Colonic mucosa (tissue), 4 donors: ENCODE measurements around the gene CIDEB. TPM values are rescaled to one million over a fixed set of nuclear protein-coding genes. Genes with fewer than 3 reads are reported as not detected.
"Not testable (repeated sequence)": the region's sequence is repeated elsewhere in the genome, so short reads cannot be mapped to it uniquely, and the experiment has no call there.

ENCODE experiments used
- DNase-seq: peaks from one replicate; pipeline ENCODE4 v3.0.0-alpha.2; 2020
- H3K27ac ChIP-seq: fragments of 200-600 bp; one replicate; pipeline ENCODE4 v1.8.0; 2021
- H3K27me3 ChIP-seq: fragments of 200-600 bp; one replicate; pipeline ENCODE4 v1.8.0; 2021
- H3K36me3 ChIP-seq: fragments of 200-600 bp; one replicate; pipeline ENCODE4 v1.8.0; 2021
- H3K4me1 ChIP-seq: fragments of 200-600 bp; one replicate; pipeline ENCODE4 v1.8.0; 2021; ENCODE audit warnings: mild to moderate bottlenecking
- H3K4me3 ChIP-seq: fragments of 200-600 bp; one replicate; pipeline ENCODE4 v1.8.0; 2021
- H3K9ac ChIP-seq, 2 donors: one replicate each; pipeline ENCODE4 v1.7.0; 2013; ENCODE audit warnings: control low read depth in 2 of 2, low read depth in 2 of 2, low read length in 2 of 2
- H3K9me3 ChIP-seq: fragments of 200-600 bp; one replicate; pipeline ENCODE4 v1.8.0; 2021
- CTCF ChIP-seq: fragments of 200-600 bp; IDR thresholded peaks from one replicate; pipeline ENCODE4 v1.8.0; 2022; ENCODE audit warnings: antibody characterized with exemption, mild to moderate bottlenecking
- intact Hi-C: fragments of 100-400 bp; cut with DNase I; formaldehyde crosslinking; loops from one replicate; pipeline ENCODE4 v1.14.1; 2022
- total RNA-seq, 2 donors: library from RNA; stranded (reverse); fragmentation: NEBNext Ultra II Directional in 1 of 2; extraction: Animal tissue kit (Norgen Biotek cat#: 25700) in 1 of 2; gene quantifications; one replicate each; pipeline ENCODE4 v1.2.1, GENCODE V29; 2021
- donor health status: healthy.
- donor health status: DM: no; HTN: no; CAD: no.
- donor health status: DM: no; HTN: no; CAD: no.

CIDEB gene
- total RNA-seq, 2 donors from 2014 or later: 7.7 to 12.9 TPM

- DNase-seq: no peak
- H3K9me3 ChIP-seq: no peaks in the 10 kb centered on the region
- peaks cover 10% of the 10 kb centered on the region for H3K27me3 ChIP-seq
- TF ChIP-seq CTCF: no peak
- no peak overlapping the region for H3K4me3 ChIP-seq
- intact Hi-C loops: loop anchor here (2.0 to 5.0 kb wide), 2 partner anchors 36 to 107 kb away; partner anchors contain the start of gene NFATC4
- H3K36me3 ChIP-seq: no peaks in the 10 kb centered on the region
- H3K27ac ChIP-seq: no peak overlapping the region
- H3K4me1 ChIP-seq: peaks cover 15% of the 10 kb centered on the region
- H3K9ac ChIP-seq: peak overlapping the region in 1 of 2 donors; percentile 46
These were observed 24.0 kb upstream of the CIDEB start for GRCh38 chr14:24331731-24332267.

GRCh38 chr14:24330973-24331674 lies 23.3 kb upstream of the CIDEB start:
- H3K36me3 ChIP-seq: no peaks in the 10 kb centered on the region
- peaks cover 15% of the 10 kb centered on the region for H3K4me1 ChIP-seq
- H3K9ac ChIP-seq: no peak overlapping the region
- H3K27ac ChIP-seq: no peak overlapping the region
- DNase-seq: no peak
- intact Hi-C loops: loop anchor here (5.0 kb wide), 1 partner anchor 36 kb away; the partner anchor contains the start of gene NFATC4
- H3K27me3 ChIP-seq: peaks cover 10% of the 10 kb centered on the region
- H3K4me3 ChIP-seq: no peak overlapping the region
- no peak for TF ChIP-seq CTCF
- H3K9me3 ChIP-seq: no peaks in the 10 kb centered on the region

GRCh38 chr14:24329736-24330135 lies 22.0 kb upstream of the CIDEB start:
- Histone ChIP-seq H3K4me3 (no peak overlapping the region), H3K36me3 (no peaks in the 10 kb centered on the region), H3K27ac (no peak overlapping the region), H3K9ac (no peak overlapping the region), H3K27me3 (peaks cover 4% of the 10 kb centered on the region), H3K9me3 (no peaks in the 10 kb centered on the region), H3K4me1 (peaks cover 12% of the 10 kb centered on the region)
- intact Hi-C loops: loop anchor here (5.0 kb wide), 1 partner anchor 38 kb away; the partner anchor contains the start of gene NFATC4
- peak; percentile 43 for DNase-seq
- TF ChIP-seq CTCF: no peak

- no peak for TF ChIP-seq CTCF
These were observed 21.4 kb upstream of the CIDEB start for GRCh38 chr14:24329073-24329663.

GRCh38 chr14:24327914-24328313 lies 20.1 kb upstream of the CIDEB start:
- H3K9me3 ChIP-seq, H3K4me3 ChIP-seq, H3K27me3 ChIP-seq, H3K4me1 ChIP-seq, intact Hi-C loops, H3K36me3 ChIP-seq, H3K27ac ChIP-seq, H3K9ac ChIP-seq: not testable (repeated sequence)
- peak; percentile 62 for DNase-seq
- TF ChIP-seq CTCF: peak; percentile 57

More at GRCh38 chr14:24329073-24329663, 21.4 kb upstream of the CIDEB start:
- Histone ChIP-seq H3K4me3 (no peak overlapping the region), H3K4me1 (peaks cover 6% of the 10 kb centered on the region), H3K9ac (no peak overlapping the region), H3K27me3 (no peaks in the 10 kb centered on the region), H3K9me3 (no peaks in the 10 kb centered on the region), H3K27ac (no peak overlapping the region), H3K36me3 (no peaks in the 10 kb centered on the region)
- intact Hi-C loops: no loop called here
- DNase-seq: no peak
